Endometrium (tissue), 2 donors: Measurements from ENCODE around the gene FFAR1.

Experiments
- FAIRE-seq: peaks from 2 replicates; lab custom pipeline; 2012; peaks lifted over from hg19 to GRCh38; lab: Jason Lieb, UNC
- donor health status: control.
- donor health status: control.

FFAR1 gene

GRCh38 chr19:35392742-35393715, 45.3 kb downstream of the FFAR1 start:
- no peak for FAIRE-seq

- no peak for FAIRE-seq
Measured at GRCh38 chr19:35395382-35396199, 47.9 kb downstream of the FFAR1 start.

- no peak for FAIRE-seq
Measured at GRCh38 chr19:35396240-35396885, 48.7 kb downstream of the FFAR1 start.

- FAIRE-seq = no peak
Measured at GRCh38 chr19:35397064-35397463, 49.4 kb downstream of the FFAR1 start.
